SIG-M5 treated with dmso at 0.1 percent for 504 hours (cell line): Measurements from ENCODE around the gene DNAH9.

ENCODE experiments used
- DNase-seq: peaks from one replicate; lab custom pipeline; 2025; ENCODE audit not compliant: unreplicated experiment; lab: John Stamatoyannopoulos, UW

DNAH9 gene

DNA sequence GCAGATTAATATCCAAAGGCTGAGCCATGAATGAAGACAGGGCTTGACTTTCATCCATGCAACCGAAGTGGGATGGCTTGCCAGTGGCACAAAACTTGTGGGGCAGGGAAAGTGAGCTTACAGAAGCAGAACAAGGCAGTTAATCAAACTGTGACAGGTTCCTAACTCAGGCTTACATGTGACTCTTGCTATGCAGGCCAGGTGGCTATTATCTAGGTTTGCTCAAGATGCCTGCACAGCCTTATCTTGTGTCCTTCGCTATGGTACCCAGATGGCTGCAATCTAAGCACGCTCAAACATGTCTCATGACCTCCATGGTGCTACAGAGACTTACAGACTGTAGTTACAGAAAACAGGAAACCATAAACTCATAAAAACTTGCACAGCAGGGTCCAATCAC, 8.6 kb upstream of the DNAH9 start:
- DNase-seq = no peak

DNA sequence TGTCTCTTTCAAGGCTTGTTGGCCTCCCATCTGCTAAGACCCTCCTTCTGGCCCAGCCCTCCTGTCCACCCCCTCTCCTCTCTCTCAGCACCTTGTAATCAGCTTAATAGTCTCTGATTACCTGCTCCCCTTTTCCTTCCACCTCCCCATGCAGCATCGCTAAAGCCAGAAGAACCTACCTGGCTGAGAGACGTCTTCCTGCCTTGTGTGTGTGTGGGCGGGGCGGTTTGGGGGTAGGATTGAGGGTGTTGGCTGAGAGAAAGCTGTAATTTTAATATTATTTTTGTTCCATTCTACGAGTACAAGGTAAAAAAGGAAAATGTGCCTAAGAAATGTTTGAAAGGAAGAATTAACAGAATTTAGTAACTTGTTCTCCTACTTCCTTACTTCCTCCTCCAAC, 3.4 kb downstream of the DNAH9 start:
- no peak for DNase-seq

DNA sequence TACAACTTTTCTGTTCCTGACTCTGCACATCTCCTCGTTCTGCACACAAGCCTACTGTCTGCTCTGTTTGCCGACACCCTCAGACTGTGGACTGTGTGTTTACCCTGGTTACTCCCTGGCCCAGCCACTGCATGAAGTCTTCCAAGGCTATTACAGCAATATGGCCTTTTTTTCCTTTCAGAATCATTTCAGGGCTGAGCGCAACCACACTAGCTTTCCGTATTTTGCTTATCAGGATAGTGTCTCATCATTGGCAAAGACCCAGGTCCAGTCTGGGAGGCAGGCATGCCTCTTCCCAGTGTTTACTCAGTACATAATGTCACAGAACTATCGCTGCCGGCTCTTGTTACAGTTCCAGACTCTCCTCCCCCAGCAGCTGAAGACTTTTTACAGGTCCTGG, 10.1 kb downstream of the DNAH9 start:
- DNase-seq = no peak

DNA sequence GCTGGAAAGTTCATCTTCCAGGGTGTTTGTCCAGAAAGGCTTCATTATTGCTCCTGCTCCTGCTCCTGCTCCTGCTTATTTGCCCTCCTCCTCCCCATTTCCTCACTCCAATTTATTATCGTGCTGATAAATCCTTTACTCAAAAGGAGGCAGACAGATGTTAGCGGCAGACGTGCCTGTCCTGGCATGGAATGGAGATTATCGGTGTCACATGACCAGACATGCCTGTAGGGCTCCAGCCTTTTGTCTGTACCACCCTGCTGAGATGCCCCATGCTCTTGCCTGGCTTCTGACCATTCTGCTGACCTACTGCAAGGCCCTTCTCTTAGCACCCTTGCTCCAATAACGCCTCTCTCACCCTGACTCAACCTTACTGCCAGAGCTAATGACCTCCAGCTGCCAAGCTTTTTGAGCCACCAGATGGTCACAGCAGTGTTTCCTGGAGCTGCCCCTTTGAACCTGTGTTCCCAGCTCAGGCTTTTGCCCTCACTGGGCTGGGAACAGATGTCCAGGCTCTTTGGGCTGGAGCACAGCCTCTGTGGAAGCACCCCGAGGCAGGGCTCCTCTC, 12.8 kb downstream of the DNAH9 start:
- DNase-seq = no peak

DNA sequence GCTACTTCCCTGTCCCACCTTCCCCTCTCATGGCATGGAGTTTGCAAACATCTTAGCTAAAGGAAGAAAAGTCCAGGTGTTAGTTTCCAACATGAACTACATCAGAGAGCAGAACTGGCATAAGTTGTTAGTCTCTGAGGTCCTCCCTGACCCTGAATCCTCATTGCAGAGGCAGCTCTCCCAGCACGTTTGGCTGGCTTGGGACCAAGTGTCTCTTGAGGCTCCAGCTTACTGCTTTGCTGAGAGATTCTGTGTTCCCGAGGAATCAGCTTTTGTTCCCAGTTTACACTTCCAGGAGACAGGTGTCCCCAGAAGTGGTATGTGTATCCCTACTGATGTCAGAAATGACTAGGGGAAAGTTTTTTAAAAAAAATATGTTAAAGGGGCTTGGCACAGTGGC, 14.7 kb downstream of the DNAH9 start:
- DNase-seq = no peak

DNA sequence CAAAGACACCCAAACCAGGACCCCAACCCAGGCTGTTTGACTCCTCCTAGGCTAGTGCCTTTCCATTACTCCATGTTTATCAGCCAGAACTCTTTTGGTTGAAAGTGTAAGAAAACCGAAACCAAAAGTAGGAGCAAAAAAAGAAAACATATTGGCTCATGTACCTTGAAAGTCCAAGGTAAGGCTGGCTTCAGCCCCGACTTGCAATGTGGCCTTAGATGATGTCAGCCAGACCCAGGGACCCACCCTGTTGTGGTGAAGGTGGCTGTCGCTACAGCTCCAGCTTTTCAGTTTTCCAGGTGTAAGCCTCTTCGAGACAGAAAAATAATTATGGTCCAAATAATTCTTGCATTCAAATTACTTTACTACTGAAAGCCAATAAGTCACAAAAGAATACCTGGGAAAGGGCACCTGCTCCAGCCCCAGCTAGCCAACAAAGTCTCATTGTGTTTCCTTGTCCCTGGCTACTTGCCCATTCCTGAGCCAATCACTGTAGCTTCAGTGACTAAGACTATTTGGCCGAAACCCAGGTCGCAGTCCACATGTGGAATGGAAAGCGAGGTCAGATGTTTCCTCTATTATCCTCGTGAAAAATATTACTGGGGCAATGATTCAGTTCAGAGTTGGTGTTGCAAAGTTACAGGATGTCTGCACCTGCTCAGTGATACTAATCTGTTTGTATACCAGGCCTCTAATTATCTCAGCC, 20.7 kb downstream of the DNAH9 start:
- no peak for DNase-seq

DNA sequence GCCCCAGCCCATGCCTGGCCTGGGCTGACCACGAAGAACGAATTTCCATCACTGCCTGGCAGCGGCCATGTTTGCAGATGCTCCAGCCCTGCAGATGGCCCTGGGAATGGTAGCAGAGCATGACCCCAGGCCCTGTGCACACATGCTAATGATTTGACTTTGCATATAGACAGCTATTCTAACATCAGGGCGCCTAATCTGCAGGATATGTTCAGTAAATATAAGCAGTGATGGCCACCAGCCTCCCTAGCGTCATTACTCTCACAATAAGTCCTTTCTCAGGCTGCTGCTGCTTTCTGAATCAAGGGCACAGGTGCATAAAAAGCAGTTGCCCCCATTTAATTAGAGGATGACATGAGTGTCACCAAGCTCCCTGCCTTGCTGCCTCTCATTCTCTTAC, 24.2 kb downstream of the DNAH9 start:
- DNase-seq = no peak

DNA sequence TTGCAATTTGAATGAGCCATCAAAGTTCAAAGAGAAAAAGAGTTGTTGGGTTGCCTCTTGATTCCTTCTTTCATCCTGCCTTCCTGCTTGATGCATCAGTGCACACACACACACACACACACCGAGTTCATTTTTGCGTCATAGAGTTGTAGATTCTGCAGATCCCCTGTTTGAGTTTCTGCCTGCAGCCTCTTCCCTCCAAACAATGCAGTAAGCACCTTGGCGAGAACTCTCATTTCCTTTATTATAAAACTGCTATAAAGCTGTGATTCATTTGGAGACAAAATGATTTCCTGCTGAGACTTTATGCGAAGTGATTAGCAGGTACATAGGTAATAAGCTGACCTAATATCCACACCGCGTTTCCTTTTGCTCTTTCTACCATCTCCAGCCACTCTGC, 26.7 kb downstream of the DNAH9 start:
- DNase-seq = no peak

DNA sequence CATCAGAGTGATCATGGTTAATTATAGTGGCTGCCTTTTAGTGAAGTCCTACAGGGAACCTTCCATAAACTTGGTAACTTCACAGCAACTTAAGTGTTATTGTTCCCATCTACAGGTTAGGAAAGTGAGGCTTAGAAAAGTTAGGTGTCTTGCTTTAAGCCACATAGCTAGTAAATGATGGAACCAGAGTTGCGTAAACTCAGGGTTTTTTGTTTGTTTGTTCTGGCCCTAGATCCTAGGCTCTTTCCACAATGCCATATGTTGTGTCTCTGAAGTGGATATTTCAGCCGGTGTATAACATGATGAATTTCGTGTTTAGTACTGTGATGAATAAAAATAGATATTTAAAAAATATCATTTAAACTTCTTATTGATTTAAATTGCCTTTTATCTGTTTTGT, 27.6 kb downstream of the DNAH9 start:
- no peak for DNase-seq

DNA sequence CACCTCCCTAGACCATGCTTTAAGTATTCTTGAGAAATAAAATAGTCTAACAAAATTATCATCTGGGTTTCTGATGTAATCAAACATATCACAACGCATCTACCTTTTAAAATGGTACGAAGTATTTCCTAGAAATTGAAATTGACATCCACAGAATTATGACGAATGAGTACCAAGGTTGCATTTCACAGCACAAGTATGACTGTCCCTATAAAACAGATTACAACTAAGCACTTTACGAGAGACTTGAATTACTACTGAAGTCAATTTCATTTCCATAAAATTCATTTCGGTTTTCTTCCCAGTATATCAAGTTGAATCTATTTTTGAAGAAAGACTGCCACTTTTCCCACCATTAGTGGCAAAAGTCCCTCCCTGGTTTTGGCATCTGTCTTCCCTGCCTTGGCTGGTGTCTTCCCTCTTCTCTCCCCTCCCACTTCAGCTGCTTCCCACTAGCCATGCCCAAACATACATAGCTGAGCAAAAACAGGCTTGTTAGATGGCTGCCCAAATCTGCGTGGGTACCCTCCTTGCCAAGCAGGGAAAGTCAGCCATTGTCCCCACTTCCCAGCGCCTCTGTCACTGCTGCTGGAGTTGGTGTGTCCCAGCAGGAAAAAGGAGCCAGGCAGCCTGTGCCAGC, 29.2 kb downstream of the DNAH9 start:
- no peak for DNase-seq

DNA sequence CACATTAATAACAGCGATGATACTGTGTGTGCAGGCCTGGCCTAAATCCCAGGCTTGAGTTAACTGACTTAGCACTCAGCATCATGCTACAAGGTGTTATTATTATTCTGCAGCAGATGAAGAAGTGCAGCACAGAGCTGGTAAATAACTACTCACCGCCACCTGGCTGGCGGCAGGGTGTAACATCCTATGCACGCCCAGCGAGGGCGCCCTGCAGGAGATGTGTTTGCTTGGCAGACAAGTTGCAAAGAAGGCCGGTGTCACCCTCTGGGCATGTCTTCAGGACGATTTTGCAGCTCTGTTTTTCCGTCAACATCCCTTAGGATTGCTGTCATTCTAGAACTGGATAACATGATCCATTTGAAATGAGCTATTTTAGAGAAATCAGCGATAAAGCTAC, 30.1 kb downstream of the DNAH9 start:
- DNase-seq = no peak

DNA sequence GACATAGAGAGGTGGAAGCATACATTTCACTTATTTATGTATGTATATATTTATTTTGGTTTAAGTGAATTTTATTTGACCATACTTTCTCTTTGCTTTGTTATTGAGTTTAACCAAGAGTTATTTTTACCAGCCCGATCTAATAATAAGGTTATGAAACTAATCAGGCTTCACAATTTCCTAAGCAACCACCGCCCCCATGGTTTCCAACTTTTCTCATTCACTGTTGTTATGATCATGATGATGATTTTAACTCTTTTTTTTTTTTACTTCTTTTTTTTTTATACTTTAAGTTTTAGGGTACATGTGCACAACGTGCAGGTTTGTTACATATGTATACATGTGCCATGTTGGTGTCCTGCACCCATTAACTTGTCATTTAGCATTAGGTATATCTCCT, 30.6 kb downstream of the DNAH9 start:
- DNase-seq = no peak

DNA sequence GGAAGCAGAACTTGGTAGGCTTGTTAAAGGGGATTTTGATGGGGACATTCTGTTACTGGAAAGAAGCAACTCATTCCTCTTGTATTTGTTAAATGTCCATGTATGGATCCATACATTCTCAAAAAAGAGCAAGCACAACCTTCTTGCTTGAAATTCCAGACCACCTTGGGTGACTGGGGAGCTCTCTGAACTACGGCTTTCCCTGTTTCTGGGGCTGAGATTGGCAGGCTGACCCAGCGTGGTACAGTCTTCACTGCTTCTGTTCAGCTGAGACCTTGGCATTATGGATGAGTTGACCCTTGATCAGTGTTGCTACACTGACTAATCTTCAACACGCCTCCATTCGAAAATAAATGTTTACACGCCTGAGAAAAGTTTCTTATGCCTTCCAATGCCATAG, 38.5 kb downstream of the DNAH9 start:
- no peak for DNase-seq

DNA sequence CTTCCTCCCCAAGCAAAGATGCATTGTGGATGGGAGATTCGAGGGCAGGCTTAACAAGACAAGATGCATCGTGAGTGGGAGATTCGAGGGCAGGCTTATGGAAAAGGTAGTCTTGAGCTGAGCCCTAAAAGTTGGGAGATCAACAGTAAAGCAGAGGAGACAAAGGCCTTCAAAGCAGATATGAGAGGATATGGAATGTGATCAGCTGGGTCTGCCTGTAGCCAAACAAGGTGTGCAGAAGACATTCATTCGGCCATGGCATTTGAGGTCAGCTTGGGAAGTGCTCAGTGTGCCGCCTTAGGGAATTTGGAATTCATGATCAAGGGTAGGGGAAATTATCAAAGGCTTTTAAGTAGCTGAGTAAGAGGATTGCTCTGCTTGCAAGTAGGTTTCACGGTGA, 39.5 kb downstream of the DNAH9 start:
- no peak for DNase-seq

DNA sequence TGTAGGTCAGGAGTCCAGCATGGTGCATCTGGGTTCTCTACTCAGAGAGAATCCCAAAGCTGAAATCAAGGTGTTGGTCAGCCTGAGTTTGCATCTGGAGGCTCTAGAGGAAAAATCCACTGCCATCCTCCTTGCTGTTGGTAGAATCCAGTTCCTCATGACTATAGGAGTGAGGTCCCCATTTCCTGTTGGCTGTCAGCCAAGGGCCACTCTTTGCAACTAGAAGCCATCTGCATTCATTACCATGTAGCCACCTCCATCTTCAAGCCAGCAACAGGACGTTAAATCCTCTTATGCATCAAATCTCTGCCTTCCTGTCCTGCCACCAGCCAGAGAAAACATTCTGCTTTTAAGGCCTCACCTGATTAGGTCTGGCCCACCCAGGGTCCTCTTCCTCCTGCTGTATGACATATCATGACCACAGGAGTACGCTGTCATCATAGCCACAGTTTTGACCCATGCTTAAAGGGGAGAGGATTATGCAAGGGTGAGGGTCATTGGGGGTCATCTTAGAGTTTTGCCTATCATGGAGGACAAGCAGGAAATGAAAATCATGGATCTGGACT, 40.5 kb downstream of the DNAH9 start:
- no peak for DNase-seq

DNA sequence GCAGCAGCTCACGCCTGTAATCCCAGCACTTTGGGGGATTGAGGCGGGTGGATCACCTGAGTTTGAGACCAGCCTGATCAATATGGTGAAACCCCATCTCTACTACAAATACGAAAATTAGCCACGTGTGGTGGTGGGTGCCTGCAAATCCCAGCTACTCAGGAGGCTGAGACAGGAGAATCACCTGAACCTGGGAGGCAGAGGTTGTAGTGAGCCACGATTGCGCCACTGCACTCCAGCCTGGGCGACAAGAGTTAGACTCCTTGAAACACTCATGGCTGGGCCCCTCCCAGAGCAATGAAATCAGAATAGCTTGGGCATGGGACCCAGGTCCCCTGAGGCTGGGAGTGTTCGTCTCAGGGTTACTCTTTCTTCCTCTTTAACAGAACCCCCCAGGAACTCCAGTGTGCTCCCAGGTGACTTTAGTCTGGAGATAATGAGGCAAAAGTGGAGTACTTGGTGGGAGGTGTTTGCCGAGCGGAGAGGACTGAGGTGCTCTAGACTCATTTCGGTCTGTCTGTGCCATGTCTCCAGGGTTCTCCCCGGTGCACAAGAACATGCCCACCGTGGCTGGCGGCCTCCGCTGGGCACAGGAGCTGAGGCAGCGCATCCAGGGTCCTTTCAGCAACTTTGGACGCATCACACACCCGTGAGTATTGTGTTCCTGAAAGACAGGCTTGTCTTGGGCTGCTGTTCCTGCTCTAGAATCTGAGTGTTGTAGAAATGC, 41.6 kb downstream of the DNAH9 start:
- no peak for DNase-seq

DNA sequence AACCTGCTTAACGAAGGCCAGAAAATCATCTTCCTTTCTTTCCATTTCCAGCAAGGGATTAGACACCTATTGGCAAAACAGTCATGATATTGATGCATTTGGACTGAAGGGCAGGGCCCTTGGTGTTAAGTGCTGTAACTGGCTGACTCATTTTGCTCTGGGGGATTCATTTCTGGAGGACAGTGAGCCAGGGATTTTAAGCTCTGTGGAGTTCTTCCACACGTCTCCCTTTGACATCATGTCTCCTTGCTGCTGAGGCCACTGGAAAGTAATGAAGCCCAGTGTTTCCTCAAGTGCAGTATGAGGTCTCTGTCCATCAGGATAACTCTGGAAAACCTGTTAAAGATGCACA, 42.2 kb downstream of the DNAH9 start:
- no peak for DNase-seq

DNA sequence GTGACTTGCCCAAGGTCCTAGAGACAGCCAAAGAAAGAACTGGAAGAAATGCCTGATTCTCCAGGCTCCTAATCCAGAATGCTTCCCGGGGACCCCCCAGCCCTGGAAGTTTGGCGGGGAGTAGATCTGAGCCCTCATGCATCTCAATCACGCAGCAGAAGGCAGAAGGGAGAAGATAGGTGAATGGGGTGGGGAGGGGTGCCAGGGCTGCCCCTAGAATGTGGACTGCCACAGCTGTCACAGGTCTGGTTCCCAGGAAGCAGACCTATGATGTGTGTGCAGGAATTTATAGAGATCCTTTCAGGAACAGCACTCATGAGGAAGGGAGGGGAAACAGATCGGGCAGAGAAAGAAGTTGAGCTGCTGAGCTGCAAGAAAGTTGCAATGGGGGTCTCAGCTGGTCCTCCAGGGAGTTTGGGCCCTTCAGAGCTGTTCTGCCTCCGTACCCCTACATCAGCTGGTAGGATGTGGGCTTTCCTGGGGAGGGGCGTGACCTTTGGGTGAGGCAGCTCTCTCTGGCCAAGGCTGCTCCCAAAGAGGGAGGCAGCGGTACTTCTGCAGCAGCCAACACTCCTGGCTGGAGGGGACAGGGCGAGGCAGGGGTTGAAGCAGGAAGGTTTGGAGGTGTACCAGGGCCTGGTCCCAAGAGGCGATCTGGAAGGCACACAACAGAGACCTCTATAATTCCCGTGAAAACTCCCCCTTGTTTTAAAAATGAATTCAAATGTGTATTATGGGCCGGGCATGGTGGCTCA, 43.4 kb downstream of the DNAH9 start:
- DNase-seq = no peak

DNA sequence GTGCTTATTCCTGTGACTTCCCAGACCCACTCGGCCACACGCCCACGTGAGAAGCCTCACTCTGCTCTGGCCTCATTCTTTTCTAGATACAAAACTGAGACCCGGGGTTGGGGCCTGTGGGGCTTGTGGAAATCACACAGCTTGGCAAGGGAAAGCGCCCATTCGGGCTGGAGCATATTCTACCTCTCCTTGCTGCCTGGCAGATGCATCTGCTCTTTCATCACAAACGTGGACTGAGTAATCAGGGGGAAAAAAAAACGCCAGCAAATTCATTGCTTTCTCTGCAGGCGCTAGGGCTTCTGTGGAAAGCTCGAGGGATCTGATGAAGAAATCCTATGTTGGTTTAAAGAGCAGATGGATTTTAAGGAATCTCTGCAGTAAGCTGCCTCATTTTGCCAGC, 44.4 kb downstream of the DNAH9 start:
- no peak for DNase-seq

DNA sequence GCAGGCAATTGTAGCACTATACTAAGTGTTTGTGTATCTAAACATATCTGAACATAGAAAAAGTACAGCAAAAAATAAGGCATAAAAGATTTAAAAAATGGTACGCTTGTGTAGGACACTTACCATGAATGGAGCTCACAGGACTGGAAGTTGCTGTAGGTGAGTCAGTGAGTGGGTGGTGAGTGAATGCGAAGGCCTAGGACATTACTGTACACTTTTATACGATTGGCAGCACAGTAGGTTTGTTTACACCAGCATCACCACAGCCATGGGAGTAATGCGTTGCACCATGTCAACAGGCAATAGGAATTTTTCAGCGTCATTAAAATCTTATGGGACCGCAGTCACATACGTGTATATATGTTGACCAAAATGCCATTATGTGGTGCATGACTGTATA, 45.6 kb downstream of the DNAH9 start:
- DNase-seq = no peak
